Small intestine (tissue), 16 donors: ENCODE results near the gene PADI6. TPM values are rescaled to one million over a fixed set of nuclear protein-coding genes. Genes with fewer than 3 reads are reported as not detected.

Source experiments
- DNase-seq, 2 donors: peaks; one replicate each; pipeline versions ENCODE4 v3.0.0 to v3.0.0-alpha.2; 2013
- FAIRE-seq: peaks from 2 replicates; lab custom pipeline; 2012; peaks lifted over from hg19 to GRCh38; lab: Jason Lieb, UNC
- H3K27ac ChIP-seq, 3 donors: one replicate each; pipeline ENCODE4 v1.5.1; 2013; ENCODE audit warnings: low read length in 2 of 3, mild to moderate bottlenecking in 2 of 3, control low read depth in 1 of 3, inconsistent platforms in 1 of 3, low read depth in 1 of 3, moderate library complexity in 1 of 3
- H3K27me3 ChIP-seq, 3 donors: one replicate each; pipeline ENCODE4 v1.6.1; 2013; ENCODE audit warnings: low read length in 3 of 3, inconsistent platforms in 1 of 3; ENCODE audit not compliant: control insufficient read depth in 3 of 3, insufficient read depth in 3 of 3
- H3K36me3 ChIP-seq, 3 donors: one replicate each; pipeline ENCODE4 v1.6.1; 2013; ENCODE audit warnings: low read length in 3 of 3, inconsistent platforms in 1 of 3, low read depth in 1 of 3, mild to moderate bottlenecking in 1 of 3, moderate library complexity in 1 of 3; ENCODE audit not compliant: control insufficient read depth in 3 of 3, insufficient read depth in 2 of 3
- H3K4me1 ChIP-seq, 3 donors: one replicate each; pipeline ENCODE4 v1.6.1; 2013; ENCODE audit warnings: low read length in 2 of 3, inconsistent platforms in 1 of 3, low read depth in 1 of 3, mild to moderate bottlenecking in 1 of 3, moderate library complexity in 1 of 3; ENCODE audit not compliant: control insufficient read depth in 3 of 3, insufficient read depth in 2 of 3
- H3K4me3 ChIP-seq, 3 donors: one replicate each; pipeline ENCODE4 v1.5.1; 2013; ENCODE audit warnings: low read length in 3 of 3, control low read depth in 1 of 3, inconsistent platforms in 1 of 3, low read depth in 1 of 3, mild to moderate bottlenecking in 1 of 3, moderate library complexity in 1 of 3
- H3K9me3 ChIP-seq, 2 donors: one replicate each; pipeline ENCODE4 v1.6.1; 2013; ENCODE audit warnings: low read depth in 1 of 2, low read length in 1 of 2; ENCODE audit not compliant: control insufficient read depth in 2 of 2, insufficient read depth in 1 of 2
- WGBS, 3 donors: extraction: QIAGEN DNeasy Blood & Tissue Kit; methylation state at CpG; one replicate each; pipeline ENCODE4 v1.1.7; 2013; 5-methylcytosine and 5-hydroxymethylcytosine counted together
- long read RNA-seq, 10 donors: transcript quantifications; one replicate each; lab custom pipeline, GENCODE V29; 2026
- polyA plus RNA-seq, 4 donors: library from polyadenylated mRNA; stranded (reverse) in 3 of 4; unstranded in 1 of 4; fragments of 200-250 nt in 3 of 4; fragments of 120-200 nt in 1 of 4; gene quantifications; one replicate each; pipeline versions ENCODE4 v1.2.1 to v1.2.3, GENCODE V29; 2013
- donor health status: healthy with polysubstance abuse.
- donor health status: control.
- donor health status: control.
- donor health status: Bipolar disorder and iron deficiency.
- donor health status: healthy.

The PADI6 gene
- not detected for polyA plus RNA-seq
- long read RNA-seq, donor 1, result 0 reads
- long read RNA-seq, donor 2, result 0 reads
- long read RNA-seq, donor 3, result 0 reads
- long read RNA-seq, donor 4, result 0 reads
- long read RNA-seq, donor 5, result 0 reads
- long read RNA-seq, donor 6, result 0 reads
- long read RNA-seq, donor 7, result 0 reads
- long read RNA-seq, donor 8, result 0 reads
- long read RNA-seq, donor 9, result 0 reads
- long read RNA-seq, donor 10, result 0 reads

DNA sequence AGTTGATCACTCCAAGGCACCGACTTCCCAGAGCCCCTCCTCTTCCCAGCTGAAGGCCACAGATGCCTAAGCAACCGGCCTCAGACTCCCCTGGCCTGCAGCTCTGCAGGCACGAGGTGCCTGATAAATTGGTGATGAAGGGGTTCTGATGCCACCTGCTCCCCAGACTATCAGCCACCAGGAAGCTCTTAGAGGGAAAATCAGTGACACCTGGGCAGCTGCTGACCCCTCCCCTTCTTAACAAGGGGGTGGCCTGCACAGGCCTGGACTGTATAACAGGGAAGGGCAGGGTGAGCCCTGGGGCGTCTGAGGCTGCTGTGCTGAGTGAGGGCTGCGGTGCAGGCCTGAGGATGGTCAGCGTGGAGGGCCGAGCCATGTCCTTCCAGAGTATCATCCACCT, at the start of gene PADI6:
Gene PADI6, plus strand, starts transcription at position 301 of the 400 bp plus-strand sequence. Its CDS starts 50 bp downstream, at position 351.
- Histone ChIP-seq H3K27me3 (peaks cover 0 to 2% (median 2%) of the 10 kb centered on the region in 3 donors), H3K36me3 (no peaks in the 10 kb centered on the region), H3K9me3 (no peaks in the 10 kb centered on the region), H3K27ac (no peak within 1 kb of the TSS), H3K4me3 (no peak within 1 kb of the TSS), H3K4me1 (no peaks in the 10 kb centered on the region)
- DNase-seq (no peak), FAIRE-seq (no peak)
- WGBS, 3 donors, result 39 to 56% (median 50%) methylated on average over 7 of the region's 7 CpGs

DNA sequence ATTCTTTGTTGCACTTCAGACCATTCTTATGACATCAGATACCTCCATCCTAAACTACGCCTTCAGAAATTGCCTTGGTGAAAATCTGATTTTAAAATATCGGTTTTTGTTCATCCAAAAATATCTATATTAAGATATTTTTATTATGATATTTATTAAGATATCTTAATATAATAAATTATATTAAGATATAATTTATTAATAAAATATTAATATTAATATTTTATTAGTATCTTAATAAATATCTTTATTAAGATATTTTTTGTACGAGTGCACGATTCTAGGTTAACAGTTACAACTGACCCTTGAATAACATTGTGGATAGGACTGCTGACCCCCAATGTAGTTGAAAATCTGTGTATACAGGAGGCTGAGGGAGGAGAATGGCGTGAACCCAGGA, 43.1 kb upstream of the PADI6 start:
- FAIRE-seq (peak; percentile 67), DNase-seq (no peak)
- H3K27me3 ChIP-seq, result peaks cover 0 to 8% (median 4%) of the 10 kb centered on the region in 3 donors
- H3K9me3 ChIP-seq, result peaks cover 0 to 4% of the 10 kb centered on the region in 2 donors
- no peak overlapping the region for H3K4me3 ChIP-seq
- no peaks in the 10 kb centered on the region for H3K36me3 ChIP-seq
- no peak overlapping the region for H3K27ac ChIP-seq
- WGBS, 3 donors, result 69 to 73% (median 73%) methylated on average over 5 of the region's 5 CpGs
- no peaks in the 10 kb centered on the region for H3K4me1 ChIP-seq

DNA sequence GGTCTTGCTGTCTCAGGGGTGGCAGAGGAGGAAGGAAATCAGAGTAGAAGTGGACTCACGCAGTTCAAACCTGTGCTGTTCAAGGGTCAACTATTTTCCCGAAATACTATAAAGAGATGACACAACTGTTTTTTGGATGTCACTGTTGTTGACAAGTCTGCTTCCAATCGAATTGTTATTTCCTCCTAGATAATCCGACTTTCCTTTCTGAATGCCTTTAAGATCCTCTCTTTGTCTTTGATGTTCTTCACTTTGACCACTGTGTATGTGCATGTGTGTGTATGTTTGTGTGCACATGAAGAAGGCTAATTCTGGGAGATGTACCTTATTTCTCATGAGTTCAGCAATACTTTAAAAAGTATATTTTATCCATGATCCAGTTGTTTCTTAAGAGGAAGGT, 42.4 kb upstream of the PADI6 start:
- Histone ChIP-seq H3K4me3 (no peak overlapping the region), H3K9me3 (peaks cover 0 to 4% of the 10 kb centered on the region in 2 donors), H3K4me1 (no peaks in the 10 kb centered on the region), H3K27ac (no peak overlapping the region), H3K36me3 (no peaks in the 10 kb centered on the region), H3K27me3 (peaks cover 0 to 8% (median 4%) of the 10 kb centered on the region in 3 donors)
- WGBS, 3 donors, result 67 to 78% (median 69%) methylated on average over 4 of the region's 4 CpGs
- DNase-seq (no peak), FAIRE-seq (no peak)

DNA sequence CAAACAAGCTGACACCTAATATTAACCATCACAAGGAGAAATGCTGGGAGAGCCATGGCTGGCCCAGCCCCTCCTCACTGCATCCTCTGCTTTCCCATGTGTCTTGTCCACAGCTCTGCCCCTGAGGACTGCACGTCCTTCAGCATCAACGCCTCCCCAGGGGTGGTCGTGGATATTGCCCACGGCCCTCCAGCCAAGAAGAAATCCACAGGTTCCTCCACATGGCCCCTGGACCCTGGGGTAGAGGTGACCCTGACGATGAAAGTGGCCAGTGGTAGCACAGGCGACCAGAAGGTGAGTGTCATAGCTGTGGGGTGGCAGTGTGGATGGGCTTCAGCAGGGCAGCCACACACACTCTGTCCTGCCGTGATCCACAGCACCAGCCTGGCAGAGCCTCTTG, 41.1 kb upstream of the PADI6 start:
- H3K27ac ChIP-seq, result no peak overlapping the region
- H3K4me3 ChIP-seq, result no peak overlapping the region
- no peaks in the 10 kb centered on the region for H3K36me3 ChIP-seq
- FAIRE-seq (no peak), DNase-seq (no peak)
- H3K27me3 ChIP-seq, result peaks cover 0 to 8% (median 4%) of the 10 kb centered on the region in 3 donors
- H3K4me1 ChIP-seq, result no peaks in the 10 kb centered on the region
- 63 to 73% (median 71%) methylated on average over 7 of the region's 7 CpGs for WGBS, 3 donors
- peaks cover 0 to 4% of the 10 kb centered on the region in 2 donors for H3K9me3 ChIP-seq

DNA sequence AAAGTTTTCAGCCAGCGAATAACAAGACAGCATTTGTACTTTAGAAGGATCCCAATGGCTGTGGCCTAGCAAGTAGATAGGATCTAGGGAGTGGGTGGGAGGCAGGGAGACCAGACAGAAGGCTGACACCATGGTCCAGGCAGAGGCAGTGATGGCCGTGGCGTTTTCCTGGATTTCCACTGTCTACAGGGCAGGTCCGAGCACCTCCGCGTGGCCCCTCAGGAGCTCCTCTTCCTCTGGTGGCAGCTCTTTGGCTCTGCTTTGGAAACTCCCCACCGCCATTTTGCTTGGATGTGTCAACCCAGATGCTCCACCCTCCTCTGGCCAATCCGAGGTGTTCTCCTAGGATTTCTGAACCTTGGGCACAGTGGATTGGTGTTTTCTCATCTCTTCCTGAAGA, 38.9 kb upstream of the PADI6 start:
- Histone ChIP-seq H3K27ac (no peak overlapping the region), H3K4me3 (no peak overlapping the region), H3K4me1 (no peaks in the 10 kb centered on the region), H3K36me3 (no peaks in the 10 kb centered on the region), H3K27me3 (peaks cover 0 to 8% (median 4%) of the 10 kb centered on the region in 3 donors), H3K9me3 (peaks cover 0 to 4% of the 10 kb centered on the region in 2 donors)
- FAIRE-seq (no peak), DNase-seq (no peak)
- 85 to 92% (median 86%) methylated on average over 6 to 8 of the region's 8 CpGs for WGBS, 3 donors

DNA sequence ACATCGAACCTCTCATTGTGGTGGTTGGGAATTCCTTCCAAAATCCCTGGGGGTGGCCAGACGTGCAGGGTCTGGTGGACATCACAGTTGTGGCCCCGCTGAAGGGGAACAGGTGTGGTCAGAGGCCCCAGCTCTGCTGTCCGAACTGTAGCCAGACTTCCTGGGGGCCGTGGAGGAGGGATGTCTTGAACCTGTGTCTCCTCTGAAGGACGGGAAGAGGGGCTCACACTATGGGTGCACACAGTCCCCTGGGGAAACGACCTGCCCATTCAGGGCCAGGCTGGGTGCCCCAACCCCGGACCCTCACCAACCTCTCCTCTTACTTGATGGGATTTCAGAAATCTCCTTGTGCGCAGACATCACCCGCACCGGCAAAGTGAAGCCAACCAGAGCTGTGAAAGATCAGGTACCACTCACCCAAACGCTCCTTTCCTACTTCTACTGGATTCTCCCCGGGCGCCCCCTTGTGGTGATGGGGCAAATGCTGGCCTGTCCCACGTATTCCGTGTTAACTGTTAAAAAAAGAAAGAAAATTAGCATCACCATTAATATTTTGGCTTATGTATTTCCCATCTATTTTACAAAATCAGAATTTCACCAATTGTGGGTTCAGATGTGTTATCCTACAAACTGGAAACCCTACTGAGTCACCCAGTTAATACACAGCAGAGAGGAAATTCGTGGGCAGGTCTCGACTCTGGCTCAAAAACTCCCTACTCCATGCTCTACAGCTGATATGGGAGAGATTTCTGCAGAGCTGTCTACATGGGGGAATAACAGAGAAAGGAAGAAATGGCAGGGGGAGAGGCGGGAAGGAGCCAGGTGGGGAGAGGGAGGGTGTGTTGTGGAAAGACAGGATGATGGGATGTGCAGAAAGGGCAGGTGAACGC, 35.9 kb upstream of the PADI6 start:
- 29 to 30% (median 30%) methylated on average over 20 of the region's 20 CpGs for WGBS, 3 donors
- DNase-seq, result peak; percentile 60 to 63
- no peak for FAIRE-seq
- H3K27me3 ChIP-seq, result peaks cover 0 to 10% (median 2%) of the 10 kb centered on the region in 3 donors
- peaks cover 0 to 4% of the 10 kb centered on the region in 2 donors for H3K9me3 ChIP-seq
- no peak overlapping the region for H3K4me3 ChIP-seq
- no peak overlapping the region for H3K27ac ChIP-seq
- H3K4me1 ChIP-seq, result no peaks in the 10 kb centered on the region
- H3K36me3 ChIP-seq, result no peaks in the 10 kb centered on the region

DNA sequence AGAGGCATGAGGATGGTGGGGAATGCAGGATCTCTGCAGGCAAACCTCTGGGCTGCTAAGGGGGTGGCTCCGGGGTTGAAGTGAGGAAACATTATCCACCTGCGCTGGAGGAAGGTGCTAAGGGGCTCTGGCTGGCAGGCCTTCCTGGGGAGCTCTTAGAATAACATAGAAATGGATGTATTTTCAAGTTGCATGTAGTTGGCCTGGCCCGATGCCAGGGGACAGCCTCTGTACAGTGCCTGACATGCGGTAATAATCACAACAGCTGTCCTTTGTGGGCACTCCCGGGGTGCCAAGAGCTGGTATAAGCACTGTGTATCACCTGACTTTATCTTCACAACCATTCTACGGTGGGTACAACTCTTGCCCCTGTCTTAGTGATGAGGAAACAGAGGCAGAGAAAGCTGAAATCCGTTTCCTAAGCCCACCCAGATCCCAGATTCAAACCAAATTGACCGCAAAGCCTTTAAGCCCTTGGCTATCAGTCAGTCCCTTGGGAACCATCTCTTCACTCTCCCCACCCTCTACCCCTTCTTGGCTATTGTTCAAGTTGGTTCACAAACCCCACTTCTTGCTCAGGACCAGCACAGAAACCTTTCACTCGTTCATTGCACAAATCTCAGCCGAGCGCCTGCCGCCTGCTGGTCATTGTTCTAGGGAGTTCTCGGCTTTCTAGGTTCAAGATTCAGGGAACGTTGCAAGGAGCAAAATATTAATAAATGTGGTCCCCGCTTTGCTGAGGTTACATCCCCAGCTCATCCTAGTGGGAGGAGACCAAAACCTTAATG, 33.1 kb upstream of the PADI6 start:
- no peaks in the 10 kb centered on the region for H3K9me3 ChIP-seq
- H3K4me1 ChIP-seq, result no peaks in the 10 kb centered on the region
- H3K27me3 ChIP-seq, result peaks cover 0 to 4% (median 2%) of the 10 kb centered on the region in 3 donors
- FAIRE-seq (no peak), DNase-seq (no peak)
- H3K36me3 ChIP-seq, result no peaks in the 10 kb centered on the region
- no peak overlapping the region for H3K27ac ChIP-seq
- H3K4me3 ChIP-seq, result no peak overlapping the region
- 53 to 72% (median 58%) methylated on average over 15 of the region's 15 CpGs for WGBS, 3 donors

DNA sequence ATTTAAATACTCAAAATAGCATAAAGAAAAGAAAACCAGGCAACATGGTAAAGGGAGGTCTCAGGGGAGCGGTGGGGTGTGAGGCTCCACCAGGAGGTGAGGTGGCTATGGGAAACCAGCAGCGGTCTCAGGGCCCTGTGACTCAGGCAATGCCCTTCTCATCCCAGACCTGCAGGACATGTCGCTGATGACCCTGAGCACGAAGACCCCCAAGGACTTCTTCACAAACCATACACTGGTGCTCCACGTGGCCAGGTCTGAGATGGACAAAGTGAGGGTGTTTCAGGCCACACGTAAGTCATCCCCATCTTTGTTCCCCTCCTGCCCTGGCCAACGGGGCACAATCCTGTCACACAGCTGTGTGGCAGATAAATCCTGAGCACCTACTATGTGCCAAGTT, 32.5 kb upstream of the PADI6 start:
- no peak overlapping the region for H3K27ac ChIP-seq
- FAIRE-seq, result no peak
- 67 to 77% (median 72%) methylated on average over 7 of the region's 7 CpGs for WGBS, 3 donors
- DNase-seq, result no peak
- peaks cover 0 to 4% (median 2%) of the 10 kb centered on the region in 3 donors for H3K27me3 ChIP-seq
- no peaks in the 10 kb centered on the region for H3K4me1 ChIP-seq
- H3K4me3 ChIP-seq, result no peak overlapping the region
- H3K9me3 ChIP-seq, result no peaks in the 10 kb centered on the region
- no peaks in the 10 kb centered on the region for H3K36me3 ChIP-seq
